GM19397 (cell line): ENCODE measurements around the gene SCUBE1.

ENCODE experiments used
- ATAC-seq: cut with Tn5 transposase; IDR thresholded peaks from one replicate; pipeline ENCODE4 v1.9.1; 2021; ENCODE audit warnings: mild to moderate bottlenecking, moderate library complexity; ENCODE audit not compliant: unreplicated experiment

SCUBE1 gene

DNA sequence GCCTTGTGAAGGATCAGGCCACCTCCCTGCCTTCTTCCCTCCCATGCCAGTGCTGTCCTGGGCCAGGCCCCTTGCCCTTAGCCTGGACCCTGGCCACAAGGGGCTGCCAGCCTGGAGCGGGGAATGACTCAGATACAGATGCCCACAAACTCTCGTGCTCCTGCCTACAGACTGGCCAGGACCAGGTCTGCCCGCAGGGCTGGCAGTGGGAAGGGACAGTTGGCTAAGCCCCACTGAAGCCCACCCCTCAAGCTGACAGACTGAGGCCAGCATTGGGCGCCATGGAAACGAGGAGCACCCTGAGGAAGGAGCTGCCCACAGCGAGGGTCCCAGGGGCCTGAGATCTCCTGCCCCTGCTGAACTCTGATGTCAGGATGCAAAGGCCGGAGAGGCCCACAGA is 14.1 kb downstream of the SCUBE1 start:
- no peak for ATAC-seq

DNA sequence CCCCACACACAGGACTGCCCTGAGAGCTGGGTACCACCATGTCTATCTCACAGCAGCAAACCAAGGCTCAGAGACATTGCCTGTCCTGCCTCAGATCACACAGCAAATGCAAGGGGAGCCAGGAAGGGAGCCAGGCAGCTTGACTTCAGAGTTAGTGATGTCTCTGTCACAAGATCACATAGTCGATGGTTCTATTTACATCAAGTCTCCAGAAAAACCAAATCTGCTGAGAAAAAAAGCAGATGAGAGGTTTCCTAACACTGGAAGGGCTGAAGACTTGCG is 16.1 kb downstream of the SCUBE1 start:
- ATAC-seq: no peak

DNA sequence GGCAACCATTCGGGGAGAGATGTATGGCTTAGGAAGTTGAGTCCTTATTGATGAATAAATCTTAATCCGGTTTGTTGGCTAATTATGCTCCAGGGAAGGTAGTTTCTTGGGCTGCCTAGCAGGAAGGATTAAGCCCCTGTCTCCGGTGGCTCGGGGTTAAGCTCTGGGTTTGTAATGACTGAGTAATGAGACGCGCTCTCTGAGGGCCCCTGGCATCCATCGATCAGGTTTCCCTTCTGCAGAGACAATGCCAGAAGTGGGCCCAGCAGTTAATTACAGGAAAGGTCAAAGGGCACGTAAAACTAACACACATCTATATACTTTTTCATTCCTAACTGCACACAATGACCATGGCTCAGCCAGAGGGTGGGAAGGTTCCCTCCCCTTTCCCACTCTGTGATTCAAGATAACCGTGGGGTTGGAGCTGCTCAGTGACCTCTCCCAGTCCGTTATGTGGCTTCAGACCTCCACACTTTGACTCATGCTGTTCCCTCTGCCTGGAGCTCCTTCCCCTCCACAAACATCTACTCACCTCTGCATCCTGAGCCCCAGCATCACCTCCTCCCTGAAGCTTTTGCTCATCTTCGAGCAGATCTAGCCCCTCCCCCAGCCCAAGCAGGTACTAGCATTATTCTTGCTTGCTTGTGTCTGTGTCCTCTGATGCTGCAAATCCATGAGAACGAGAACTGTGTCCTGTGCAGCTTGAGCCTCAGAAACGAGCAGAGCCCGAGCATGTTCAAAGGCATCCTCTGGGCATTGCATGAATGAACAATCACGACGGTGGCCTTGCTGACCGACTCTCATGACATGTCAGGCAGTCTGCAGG is 16.6 kb downstream of the SCUBE1 start:
- no peak for ATAC-seq

DNA sequence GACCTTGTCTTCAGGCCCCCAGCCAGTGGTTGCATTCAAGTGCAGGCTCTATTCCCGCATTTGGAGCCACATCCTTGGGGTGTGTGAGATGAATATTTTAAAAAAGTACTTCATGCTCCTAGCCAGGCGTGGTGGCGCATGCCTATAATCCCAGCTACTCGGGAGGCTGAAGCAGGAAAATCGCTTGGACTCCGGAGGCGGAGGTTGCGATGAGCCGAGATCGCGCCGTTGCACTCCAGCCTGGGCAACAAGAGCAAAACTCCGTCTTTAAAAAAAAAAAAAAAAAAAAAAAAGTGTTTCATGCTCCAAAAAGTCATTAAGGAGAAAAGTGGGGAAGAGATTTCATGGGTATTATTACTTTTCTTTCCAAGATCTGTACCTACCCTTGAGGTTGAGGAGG is 18.0 kb downstream of the SCUBE1 start:
- ATAC-seq: no peak

DNA sequence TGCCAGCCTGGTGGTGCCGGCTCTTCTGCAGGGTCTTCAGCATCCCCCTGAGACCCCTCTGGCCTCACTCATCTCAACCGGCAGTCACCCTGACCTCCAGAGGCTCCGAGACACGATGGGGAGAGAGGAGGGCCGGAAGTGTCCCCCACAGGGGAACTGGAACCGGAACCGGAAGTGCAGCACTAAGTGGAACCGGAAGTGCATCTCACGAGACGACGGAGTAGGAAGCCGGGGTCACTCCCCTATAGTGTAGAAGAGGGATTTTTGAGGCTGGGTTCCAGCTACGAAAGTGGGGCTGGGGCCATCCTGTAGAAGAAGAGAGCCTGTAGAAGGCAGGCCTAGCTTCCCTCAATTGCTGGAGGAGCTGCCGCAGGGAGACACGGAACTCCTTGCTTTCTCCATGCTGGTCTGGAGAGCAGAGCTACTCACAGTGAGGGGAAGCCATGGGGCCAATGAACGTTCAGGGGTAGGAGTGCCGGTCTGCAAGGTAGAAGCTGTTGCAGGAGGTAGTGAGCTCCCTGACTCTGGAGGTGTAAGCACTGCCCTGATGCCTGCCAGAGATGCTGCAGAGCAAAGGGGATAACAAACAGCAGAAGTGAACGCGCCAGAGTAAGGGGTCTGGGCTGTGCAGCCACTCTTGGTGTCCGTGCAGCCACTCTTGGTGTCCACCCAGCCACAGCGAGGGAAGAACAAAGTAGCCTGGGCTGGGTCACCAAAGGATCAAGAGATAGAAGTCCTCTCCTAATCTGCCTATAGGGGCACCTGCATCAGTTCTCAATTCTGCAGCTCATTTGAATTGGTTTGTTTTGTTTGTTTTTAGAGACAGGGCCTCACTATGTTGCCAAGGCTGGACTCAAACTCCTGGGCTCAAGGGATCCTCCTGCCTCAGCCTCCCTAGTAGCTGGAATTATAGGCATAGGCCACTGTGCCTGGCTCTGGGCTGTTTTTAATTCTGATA is 21.9 kb downstream of the SCUBE1 start:
- ATAC-seq: no peak

DNA sequence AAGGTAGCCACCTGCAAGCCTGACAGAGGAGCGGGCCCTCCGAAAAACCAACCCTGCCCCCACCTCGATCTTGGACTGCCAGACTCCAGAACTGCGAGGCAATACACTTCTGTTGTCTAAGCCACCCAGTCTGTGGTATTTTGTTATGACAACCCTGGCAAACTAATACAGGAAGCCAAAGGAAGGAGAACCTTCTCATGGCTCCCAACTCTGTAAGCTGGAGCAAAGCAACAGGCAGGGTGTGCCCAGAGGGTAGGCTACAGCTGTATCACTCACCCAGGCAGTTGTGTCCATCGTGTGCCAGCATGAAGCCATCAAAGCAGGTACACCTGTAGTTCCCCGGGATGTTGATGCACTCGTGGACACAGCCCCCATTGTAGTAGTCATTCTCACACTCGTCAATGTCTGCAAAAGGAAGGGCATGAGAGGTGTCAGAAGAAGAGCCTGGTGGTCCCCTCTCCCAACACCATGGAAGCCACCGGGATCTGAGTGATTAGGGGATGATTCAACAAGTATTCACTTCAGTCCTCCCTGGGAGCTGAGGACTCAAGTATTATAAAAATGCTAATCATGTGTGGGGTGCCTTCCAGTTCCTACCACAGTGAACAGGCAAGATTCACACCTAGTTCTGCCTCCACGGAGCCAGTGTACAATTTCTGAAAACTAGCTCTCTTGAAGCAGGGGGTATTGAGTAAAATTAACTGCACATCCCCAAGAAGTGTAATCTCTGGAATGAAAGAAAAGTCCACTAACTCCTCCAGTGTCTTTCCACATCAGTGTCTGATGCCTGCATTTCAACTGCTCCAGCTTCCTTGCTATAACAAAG is 23.3 kb downstream of the SCUBE1 start:
- ATAC-seq: no peak

DNA sequence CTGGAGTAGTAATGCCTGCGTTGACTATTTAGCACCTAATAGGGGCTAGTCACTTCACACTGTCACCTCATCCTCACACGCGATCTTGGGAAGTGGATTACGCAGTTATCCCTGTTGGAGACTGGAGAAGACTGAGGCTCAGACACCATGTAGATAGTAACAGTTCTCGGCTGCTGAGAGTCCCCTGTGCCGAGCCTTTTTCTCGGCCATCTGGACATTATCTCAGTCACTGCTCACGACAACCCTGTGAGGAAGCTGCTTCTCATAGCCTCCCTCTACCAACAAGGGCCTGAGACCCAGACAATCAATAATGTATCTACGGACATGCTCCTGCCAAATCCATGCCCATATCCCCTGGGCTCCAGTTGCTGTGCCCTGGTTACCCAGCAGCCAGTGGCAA is 25.9 kb downstream of the SCUBE1 start:
- no peak for ATAC-seq

DNA sequence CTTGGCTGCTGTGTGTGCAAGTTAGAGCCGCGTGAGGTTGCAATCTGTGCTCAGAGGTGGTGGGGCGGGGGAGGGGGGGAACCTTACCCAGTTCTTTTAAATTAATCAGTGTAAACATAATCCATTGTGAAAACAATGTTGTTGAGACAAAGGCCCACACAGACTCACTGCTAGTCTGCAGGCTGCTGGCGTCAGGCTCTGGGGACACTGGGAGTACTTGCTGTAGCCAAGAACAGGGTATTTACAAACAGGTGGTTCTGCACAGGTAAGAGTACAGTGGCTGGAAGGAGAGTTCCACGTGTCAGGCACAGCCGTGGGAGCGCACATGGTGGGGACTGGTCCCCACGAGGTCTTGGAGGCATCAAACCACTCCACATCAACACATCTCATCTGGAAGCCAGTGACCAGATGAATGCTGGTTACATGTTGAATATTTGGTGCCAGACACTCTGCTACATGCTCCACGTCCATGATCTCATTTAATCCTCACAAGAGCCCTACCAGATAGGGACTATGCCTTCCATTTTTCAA is 27.4 kb downstream of the SCUBE1 start:
- ATAC-seq: no peak

DNA sequence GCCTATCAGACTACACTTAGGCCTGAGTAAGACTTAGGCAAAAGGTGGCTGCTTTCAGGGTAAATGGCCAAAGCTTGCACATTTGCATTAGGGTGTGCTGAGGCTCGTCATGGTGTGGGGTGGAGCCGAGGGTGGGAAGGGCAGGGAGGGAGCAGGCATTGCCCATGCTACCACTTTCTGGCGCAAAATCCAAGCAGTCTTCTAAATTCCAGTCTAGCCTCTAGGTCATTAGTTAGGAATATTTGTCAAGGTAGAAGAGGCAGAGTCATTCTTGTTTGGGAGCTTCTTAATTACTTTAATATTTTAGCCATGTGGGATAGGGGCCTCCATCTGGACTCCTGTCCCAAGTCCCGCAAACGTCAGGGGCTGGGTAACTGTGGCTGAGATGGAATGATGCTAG is 28.6 kb downstream of the SCUBE1 start:
- ATAC-seq: no peak

DNA sequence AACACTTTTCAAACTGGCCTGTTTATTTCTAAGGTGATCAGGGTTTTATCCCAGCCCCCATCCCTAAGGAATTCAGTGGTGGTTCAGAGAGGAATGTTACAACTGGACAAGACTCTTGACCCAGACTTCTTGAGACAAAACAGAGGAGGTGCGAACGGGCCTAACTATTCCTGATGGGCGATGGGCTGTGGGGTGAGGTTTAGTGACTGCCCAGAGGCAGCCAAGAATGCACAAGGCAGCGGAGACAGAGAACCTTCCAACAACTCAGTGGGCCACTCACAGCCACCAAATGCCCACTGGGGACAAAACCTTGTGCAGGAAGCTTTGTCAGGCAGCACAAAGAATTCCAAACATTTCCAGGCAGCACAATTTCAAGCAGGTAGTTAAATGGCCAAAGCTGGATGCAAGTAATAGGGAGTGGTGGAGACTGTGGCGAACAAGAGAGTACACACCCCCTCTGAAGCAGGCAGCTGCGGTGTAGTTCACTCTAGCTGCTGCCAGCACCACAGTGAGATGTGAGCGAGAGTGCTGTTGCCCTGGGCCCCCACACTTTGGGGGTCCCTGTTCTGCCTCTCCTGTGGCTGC is 29.2 kb downstream of the SCUBE1 start:
- ATAC-seq: no peak

DNA sequence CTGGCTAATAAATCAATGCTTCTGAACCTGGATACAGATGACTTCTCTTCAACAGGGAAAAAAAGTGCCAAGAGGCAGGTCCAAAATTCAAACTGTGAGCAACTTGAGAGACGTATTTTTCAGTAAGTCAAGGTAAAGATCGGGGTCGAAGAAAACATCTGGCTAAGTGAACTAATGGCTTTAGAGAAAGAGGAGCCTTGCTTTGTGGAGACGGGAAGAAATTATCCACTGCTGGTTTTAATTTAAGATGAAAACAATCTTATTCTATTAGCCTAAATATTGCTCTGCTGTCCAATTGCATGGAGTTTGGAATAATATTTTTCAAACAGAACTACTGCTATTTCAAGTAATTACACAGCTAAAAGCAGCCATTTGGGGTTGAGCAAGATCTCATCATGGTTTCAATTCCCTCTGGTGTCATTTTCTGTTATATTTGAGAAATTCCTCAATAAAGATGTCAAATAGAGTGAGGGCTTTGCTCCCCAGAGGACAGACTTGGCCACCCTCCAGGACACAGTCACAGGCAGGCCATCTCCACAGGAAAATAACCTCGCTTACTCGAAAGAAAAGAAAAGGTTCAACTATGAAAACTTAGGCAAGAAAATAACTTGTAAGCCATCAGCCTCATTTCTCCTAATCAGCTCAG is 29.8 kb downstream of the SCUBE1 start:
- ATAC-seq: no peak

DNA sequence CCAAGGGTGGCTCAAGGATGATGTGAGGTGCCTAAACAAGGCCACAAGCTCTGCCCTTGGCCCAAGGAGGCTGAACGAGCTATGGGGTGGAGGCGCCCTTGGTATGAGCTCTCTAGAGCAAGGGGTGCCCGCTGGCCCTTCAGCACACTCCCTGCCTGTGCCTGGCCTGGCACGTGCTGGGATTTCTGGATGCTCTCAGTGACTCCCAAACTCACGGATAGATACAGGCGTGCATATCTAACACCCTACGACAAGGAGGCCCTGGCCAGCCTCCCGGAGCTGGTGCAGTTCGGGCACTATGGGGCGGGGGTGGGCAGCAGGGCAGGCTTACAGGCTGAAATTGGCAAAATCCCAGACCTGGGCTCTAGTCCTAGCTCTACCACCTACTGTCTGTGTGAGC is 30.6 kb downstream of the SCUBE1 start:
- ATAC-seq: no peak

DNA sequence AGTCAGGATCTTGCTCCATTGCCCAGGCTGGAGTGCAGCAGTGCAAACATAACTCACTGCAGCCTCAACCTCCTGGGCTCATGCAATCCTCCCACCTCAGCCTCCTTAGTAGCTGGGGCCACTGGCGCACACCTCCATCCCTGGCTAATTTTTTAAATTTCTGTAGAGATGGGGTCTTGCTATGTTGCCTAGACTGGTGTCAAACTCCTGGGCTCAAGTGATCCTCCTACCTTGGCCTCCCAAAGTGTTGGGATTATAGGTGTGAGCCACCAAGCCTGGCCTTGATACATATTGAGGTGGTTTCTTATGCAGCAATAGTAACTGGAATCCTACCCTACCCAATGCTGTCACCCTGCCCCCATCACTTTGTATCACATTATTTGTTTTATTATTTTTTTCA is 32.4 kb downstream of the SCUBE1 start:
- no peak for ATAC-seq

DNA sequence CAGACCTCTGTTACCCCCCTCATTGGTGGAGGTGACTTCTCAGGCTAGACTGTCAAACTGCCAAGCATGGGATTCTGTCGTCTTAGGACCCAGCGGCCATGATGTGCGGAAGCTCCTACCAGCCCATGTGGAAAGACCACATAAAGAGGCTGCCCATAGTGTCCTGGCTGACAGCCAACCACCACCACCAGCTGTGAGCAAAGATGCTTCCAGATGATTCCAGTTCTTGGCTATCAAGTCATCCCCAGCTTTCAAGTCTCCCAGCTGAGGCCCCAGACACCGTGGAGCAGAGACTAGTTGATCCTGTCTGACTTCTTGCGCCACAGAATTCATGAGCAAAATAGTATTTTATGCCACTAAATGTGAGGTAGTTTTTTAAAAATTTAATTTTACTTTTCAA is 32.9 kb downstream of the SCUBE1 start:
- ATAC-seq: no peak

DNA sequence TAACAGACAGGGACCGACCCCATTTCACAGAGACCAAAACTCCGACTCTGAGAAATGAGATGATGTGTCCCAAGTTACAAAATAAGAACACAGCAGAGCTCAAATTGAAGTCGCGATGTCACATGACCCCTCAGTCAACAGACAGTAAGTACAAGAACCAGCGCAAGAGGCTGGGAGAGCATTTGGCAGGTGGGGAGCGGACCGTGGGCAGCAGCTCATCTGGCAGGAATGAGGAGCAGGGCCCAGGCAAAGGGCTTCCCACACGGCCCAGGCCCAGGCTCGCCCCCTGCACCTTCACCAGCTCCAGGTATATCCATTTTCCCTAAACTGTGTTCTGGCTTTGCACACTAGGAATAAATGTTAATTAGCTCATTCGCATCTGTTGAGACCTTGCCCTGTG is 34.3 kb downstream of the SCUBE1 start:
- ATAC-seq: no peak

DNA sequence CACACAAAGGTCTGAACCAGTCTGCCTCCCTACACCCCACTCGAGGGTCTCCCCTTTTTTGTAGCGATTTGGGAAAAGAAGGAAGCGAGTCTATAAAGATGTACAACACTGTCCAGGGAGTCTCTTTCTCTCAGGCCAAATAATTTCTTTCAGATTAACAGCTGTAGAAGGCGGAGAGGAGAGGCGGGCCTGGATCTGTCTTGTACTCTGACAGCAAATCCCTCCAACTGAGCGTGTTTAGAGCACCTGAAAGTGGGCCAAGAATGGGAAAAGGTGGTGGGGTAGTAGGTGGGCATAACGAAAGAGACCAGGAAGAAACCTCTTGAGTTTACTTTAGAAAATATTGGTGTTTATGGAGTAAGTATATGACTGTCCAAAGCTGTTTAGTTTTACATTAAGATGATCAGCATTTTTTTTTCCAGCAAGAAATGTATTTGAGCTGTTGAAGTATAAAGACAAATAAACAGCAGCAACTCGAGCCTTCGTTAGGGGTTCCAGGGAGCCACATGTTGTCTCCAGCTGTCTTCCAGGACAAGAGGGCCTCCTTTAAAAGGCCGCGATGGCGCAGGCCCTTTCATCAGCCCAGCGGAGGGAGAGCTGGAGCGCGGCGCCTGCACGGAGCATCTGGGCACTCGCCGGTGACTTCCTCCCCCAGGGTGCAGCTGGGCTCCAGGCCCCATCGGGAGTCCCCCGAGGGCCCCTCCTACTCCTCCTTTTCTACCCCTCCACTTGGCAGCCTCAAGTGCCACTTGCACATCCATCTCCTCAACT is 34.9 kb downstream of the SCUBE1 start:
- ATAC-seq: no peak

DNA sequence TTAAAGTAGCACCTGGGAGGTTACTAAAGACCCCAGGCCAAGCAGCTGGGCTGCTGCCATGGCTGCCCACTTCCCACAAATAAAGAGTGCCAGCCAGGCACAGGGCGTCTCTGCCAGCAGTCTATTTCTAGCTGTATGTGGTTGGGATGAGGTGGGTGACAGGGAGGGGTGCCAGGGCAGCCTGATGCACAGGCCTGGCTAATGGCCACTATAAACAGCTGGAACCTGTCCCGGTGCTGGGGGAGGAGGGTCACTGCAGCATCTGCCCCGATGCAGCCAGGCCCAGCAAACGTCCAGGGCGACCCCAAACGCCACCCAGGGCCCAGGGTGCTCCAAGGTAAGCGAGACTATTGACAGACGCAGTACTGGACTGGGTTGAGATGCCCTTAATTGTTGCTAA is 37.4 kb downstream of the SCUBE1 start:
- no peak for ATAC-seq

DNA sequence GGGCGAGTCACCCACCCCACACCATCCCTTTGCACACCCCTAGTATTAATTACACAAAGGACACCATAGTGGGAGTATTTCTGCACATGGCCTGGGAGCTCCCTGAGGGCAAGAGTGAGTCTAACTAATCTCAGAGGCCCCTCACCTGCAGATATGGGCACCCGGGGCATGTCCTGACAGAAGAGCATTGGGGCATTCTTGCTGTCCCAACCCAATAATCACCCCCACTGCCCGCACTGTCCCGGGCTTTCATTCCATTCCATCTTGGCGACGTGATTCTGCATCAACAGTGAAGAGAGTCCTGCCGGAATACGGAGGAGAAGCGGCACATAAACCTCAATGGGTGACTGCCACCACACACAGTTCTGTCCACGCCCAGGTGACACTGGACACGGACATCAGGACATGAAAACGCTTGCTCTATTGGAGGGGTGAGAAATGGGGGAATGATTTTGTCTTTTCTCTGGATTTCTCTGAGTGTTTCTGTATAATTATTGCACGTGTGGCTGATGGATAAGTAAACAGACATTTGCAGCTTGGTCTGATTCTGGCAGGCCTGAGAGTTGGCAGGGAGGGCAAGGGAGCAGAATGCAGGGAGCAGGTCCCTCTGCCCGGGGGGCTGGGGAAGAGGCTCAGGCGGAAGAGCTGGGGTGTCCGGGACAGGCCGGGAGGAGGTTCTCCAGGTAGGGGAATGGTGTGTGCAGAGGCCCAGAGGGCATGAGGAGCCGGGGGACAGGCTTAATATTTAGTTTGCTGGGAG is 38.2 kb downstream of the SCUBE1 start:
- ATAC-seq: no peak

DNA sequence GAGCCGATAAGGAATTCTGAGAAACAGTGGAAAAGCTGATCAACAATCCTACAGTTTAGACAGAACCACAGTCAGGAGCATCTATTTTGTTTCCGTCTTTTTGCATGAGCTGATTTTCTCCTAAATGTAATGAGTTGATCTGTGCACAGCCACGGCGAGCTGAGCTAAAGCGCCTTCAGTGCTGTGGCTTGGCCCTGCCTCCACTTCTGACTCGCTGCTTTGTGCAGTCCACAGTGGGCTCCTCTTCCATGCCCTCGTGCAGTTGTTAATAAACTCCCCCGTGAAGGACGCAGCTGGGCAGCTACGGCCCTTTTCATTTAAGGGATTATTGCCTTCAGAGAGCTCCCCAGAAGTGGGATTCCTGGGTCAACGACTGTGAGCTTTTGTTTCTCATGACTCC is 39.4 kb downstream of the SCUBE1 start:
- no peak for ATAC-seq
